GM10266 (cell line): ENCODE measurements around the gene RTN4R.

Experiments used
- DNase-seq: peaks from one replicate; pipeline ENCODE4 v3.0.0; 2012; ENCODE audit errors: extremely low spot score
- CTCF ChIP-seq: IDR thresholded peaks from 2 replicates; pipeline ENCODE4 v1.5.1; 2012; ENCODE audit warnings: mild to moderate bottlenecking, low read depth; ENCODE audit not compliant: control insufficient read depth, insufficient read depth; ENCODE audit errors: missing control alignments

RTN4R gene

GRCh38 chr22:20198557-20199319, 69.4 kb downstream of the RTN4R start:
- TF ChIP-seq CTCF = no peak
- DNase-seq = no peak

GRCh38 chr22:20197407-20198030, 70.6 kb downstream of the RTN4R start:
- DNase-seq = no peak
- no peak for TF ChIP-seq CTCF

- DNase-seq = no peak
- TF ChIP-seq CTCF = no peak
These were observed 71.8 kb downstream of the RTN4R start for GRCh38 chr22:20196094-20196842.

GRCh38 chr22:20194681-20195593, 73.2 kb downstream of the RTN4R start:
- TF ChIP-seq CTCF = peak; percentile 19

GRCh38 chr22:20193761-20194494, 74.2 kb downstream of the RTN4R start:
- no peak for TF ChIP-seq CTCF
- no peak for DNase-seq

More at GRCh38 chr22:20194681-20195593, 73.2 kb downstream of the RTN4R start:
- no peak for DNase-seq

- TF ChIP-seq CTCF = no peak
These were observed 75.0 kb downstream of the RTN4R start for GRCh38 chr22:20192972-20193760.

More at GRCh38 chr22:20192972-20193760, 75.0 kb downstream of the RTN4R start:
- DNase-seq = no peak
